OCI-LY7 (cell line): ENCODE measurements around the gene CAMSAP2. TPM values are rescaled to one million over a fixed set of nuclear protein-coding genes. Genes with fewer than 3 reads are reported as not detected.
"Not testable (repeated sequence)": the region's sequence is repeated elsewhere in the genome, so short reads cannot be mapped to it uniquely, and the experiment has no call there.

ENCODE experiments used
- BruUV-seq: library from RNA; stranded (reverse); fragments of 400-500 nt; replicated peaks from 2 replicates; lab custom pipeline; 2021; lab: Mats Ljungman, UMichigan
- CTCF ChIA-PET: fragments of 300-600 bp; sonication (Branson Sonifier 250); formaldehyde crosslinking; loops from one replicate; lab custom pipeline; 2022; ENCODE audit warnings: antibody characterized with exemption; ENCODE audit not compliant: unreplicated experiment; lab: Charles Lee
- POLR2A ChIA-PET: fragments of 300-600 bp; sonication (Branson Sonifier 250); formaldehyde crosslinking; loops from one replicate; lab custom pipeline; 2022; ENCODE audit warnings: antibody characterized with exemption; lab: Charles Lee
- DNase-seq: peaks from one replicate; pipeline ENCODE4 v3.0.0-alpha.2; 2015; ENCODE audit warnings: low spot score
- H2AFZ ChIP-seq: fragments of 200-600 bp; sonication (generic), shearing (Covaris generic); 2 replicates; pipeline ENCODE4 v1.6.1; 2014; ENCODE audit warnings: mild to moderate bottlenecking, antibody characterized with exemption, low read length, moderate library complexity
- H3K27ac ChIP-seq: fragments of 200-600 bp; sonication (generic); 2 replicates; pipeline ENCODE4 v1.5.1; 2014; ENCODE audit warnings: mixed run types, low read depth, mild to moderate bottlenecking, moderate library complexity, low read length, inconsistent platforms; ENCODE audit not compliant: poor library complexity, severe bottlenecking
- H3K36me3 ChIP-seq: fragments of 200-600 bp; sonication (generic); 2 replicates; pipeline ENCODE4 v1.6.1; 2014; ENCODE audit warnings: mild to moderate bottlenecking, antibody characterized with exemption, low read length, moderate library complexity, mixed read lengths; ENCODE audit not compliant: insufficient read depth
- H3K4me1 ChIP-seq: fragments of 200-600 bp; sonication (generic); 2 replicates; pipeline ENCODE4 v1.5.1; 2014; ENCODE audit warnings: mild to moderate bottlenecking, low read length; ENCODE audit not compliant: insufficient read depth, poor library complexity, severe bottlenecking
- H3K4me2 ChIP-seq: fragments of 200-600 bp; sonication (generic); 2 replicates; pipeline ENCODE4 v1.6.1; 2014; ENCODE audit warnings: mild to moderate bottlenecking, low read length
- H3K4me3 ChIP-seq: fragments of 200-600 bp; sonication (generic); 2 replicates; pipeline ENCODE4 v1.5.1; 2014; ENCODE audit warnings: mild to moderate bottlenecking, low read depth, low read length; ENCODE audit not compliant: poor library complexity, severe bottlenecking
- H3K79me2 ChIP-seq: fragments of 200-600 bp; sonication (generic); 2 replicates; pipeline ENCODE4 v1.6.1; 2016; ENCODE audit warnings: low read depth, mild to moderate bottlenecking, low read length, moderate library complexity, mixed read lengths; ENCODE audit not compliant: insufficient read depth
- H3K9me2 ChIP-seq: fragments of 200-600 bp; sonication (generic); 2 replicates; pipeline ENCODE4 v1.6.1; 2016; ENCODE audit warnings: mild to moderate bottlenecking, low read length, mixed read lengths; ENCODE audit not compliant: insufficient read depth
- H3K9me3 ChIP-seq: fragments of 200-600 bp; sonication (generic); 2 replicates; pipeline ENCODE4 v1.6.1; 2014; ENCODE audit warnings: mild to moderate bottlenecking, mixed run types, low read length, mixed read lengths
- H4K20me1 ChIP-seq: fragments of 200-600 bp; sonication (generic); 2 replicates; pipeline ENCODE4 v1.6.1; 2014; ENCODE audit warnings: mild to moderate bottlenecking, antibody characterized with exemption, low read length, moderate library complexity, mixed read lengths; ENCODE audit not compliant: insufficient read depth
- CTCF ChIP-seq: fragments of 200-600 bp; sonication (generic); conservative IDR thresholded peaks from 2 replicates; pipeline ENCODE4 v1.5.1; 2014; ENCODE audit warnings: mild to moderate bottlenecking, antibody characterized with exemption, low read length, moderate library complexity, mixed read lengths
- EZH2phosphoT487 ChIP-seq: fragments of 200-600 bp; sonication (generic); IDR thresholded peaks from 2 replicates; pipeline ENCODE4 v1.6.1; 2018; ENCODE audit warnings: low read depth, borderline replicate concordance, mild to moderate bottlenecking, mixed run types, antibody characterized with exemption, low read length, moderate library complexity, mixed read lengths
- intact Hi-C: fragments of 100-400 bp; cut with micrococcal nuclease; formaldehyde crosslinking; loops from one replicate; pipeline ENCODE4 v1.10.0; 2022; ENCODE audit not compliant: unreplicated experiment
- total RNA-seq, 2 experiments: library from RNA; depleted of rRNA in 1 of 2; stranded (reverse); fragments of >200 nt in 1 of 2; shearing (Covaris generic) in 1 of 2; gene quantifications; 2 replicates each; pipeline ENCODE4 v1.2.3, GENCODE V29; 2014 to 2022

CAMSAP2 gene
- total RNA-seq, 2 experiments from 2014 or later: 9.2 to 14.9 TPM

GRCh38 chr1:200808846-200809245 lies 70.2 kb downstream of the CAMSAP2 start:
- Histone ChIP-seq H4K20me1 (no peaks in the 10 kb centered on the region), H3K79me2 (no peaks in the 10 kb centered on the region), H2AFZ (no peak overlapping the region), H3K4me3 (no peak overlapping the region), H3K36me3 (peaks cover 32% of the 10 kb centered on the region), H3K9me2 (no peaks in the 10 kb centered on the region), H3K9me3 (no peaks in the 10 kb centered on the region), H3K4me1 (no peaks in the 10 kb centered on the region), H3K27ac (no peak overlapping the region), H3K4me2 (no peak overlapping the region)
- no TSS peak for BruUV-seq
- intact Hi-C loops: no loop called here
- CTCF ChIA-PET: no interaction called here
- no peak for TF ChIP-seq EZH2phosphoT487
- no peak for TF ChIP-seq CTCF
- POLR2A ChIA-PET: interaction anchor here (0.6 to 1.0 kb wide), 2 partner anchors 15 to 224 kb away, joined by 3 read pairs; no protein-coding TSS in a partner anchor
- no peak for DNase-seq

- Histone ChIP-seq H3K79me2 (no peaks in the 10 kb centered on the region), H2AFZ (no peak overlapping the region), H3K27ac (no peak overlapping the region), H3K4me2 (no peak overlapping the region), H4K20me1 (no peaks in the 10 kb centered on the region), H3K4me3 (no peak overlapping the region), H3K9me2 (no peaks in the 10 kb centered on the region), H3K4me1 (no peaks in the 10 kb centered on the region), H3K36me3 (peaks cover 40% of the 10 kb centered on the region), H3K9me3 (no peaks in the 10 kb centered on the region)
- POLR2A ChIA-PET: interaction anchor here (0.6 kb wide), 1 partner anchor 29 kb away, joined by 3 read pairs; no protein-coding TSS in a partner anchor
- CTCF ChIA-PET: no interaction called here
- DNase-seq: no peak
- BruUV-seq: no TSS peak
- no peak for TF ChIP-seq EZH2phosphoT487
- TF ChIP-seq CTCF: no peak
- intact Hi-C loops: no loop called here
Measured at GRCh38 chr1:200811704-200812103, 73.0 kb downstream of the CAMSAP2 start.

GRCh38 chr1:200816624-200817224 lies 78.0 kb downstream of the CAMSAP2 start:
- CTCF ChIA-PET, BruUV-seq, H3K79me2 ChIP-seq, H3K9me2 ChIP-seq, DNase-seq, H3K27ac ChIP-seq, H3K4me2 ChIP-seq, H3K9me3 ChIP-seq, H3K4me1 ChIP-seq, H4K20me1 ChIP-seq, intact Hi-C loops, H3K4me3 ChIP-seq, H2AFZ ChIP-seq: not testable (repeated sequence)
- POLR2A ChIA-PET: interaction anchor here (1.0 kb wide), 1 partner anchor 239 kb away, joined by 3 read pairs; no protein-coding TSS in a partner anchor
- peaks cover 22% of the 10 kb centered on the region for H3K36me3 ChIP-seq
